NCI-H2081 treated with DMSO at 0.1 percent for 48 hours (cell line): ENCODE results near the gene BICC1.

Experiments
- DNase-seq: peaks from one replicate; lab custom pipeline; 2025; lab: John Stamatoyannopoulos, UW

BICC1 gene

DNA sequence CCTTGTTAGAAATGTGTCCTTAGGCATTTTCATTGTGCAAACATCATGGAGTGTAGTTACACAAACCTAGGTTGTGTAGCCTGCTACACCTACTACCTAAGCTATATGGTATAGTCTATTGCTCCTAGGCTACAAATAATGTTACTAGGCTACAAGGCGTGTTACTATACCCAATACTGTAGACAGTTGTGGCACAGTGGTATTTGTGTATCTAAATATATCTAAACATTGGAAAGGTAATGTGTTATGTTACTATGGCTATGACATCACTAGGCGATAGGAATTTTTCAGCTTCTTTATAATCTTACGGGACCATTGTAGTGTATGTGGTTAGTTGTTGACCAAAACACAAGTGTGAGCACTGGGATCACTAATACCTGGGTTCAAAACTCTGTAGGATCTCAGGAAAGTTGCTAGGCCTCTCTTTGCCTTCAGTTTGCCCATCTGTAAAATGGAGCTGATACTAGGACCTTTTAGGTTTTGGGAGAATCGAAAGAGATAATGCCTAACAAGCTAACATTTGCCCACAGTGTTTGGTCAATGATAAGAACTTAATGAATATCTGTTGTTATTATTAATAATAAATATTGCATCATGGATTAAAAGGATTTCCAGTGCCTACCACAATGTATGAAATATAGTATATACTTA lies 2.7 kb downstream of the BICC1 start:
- no peak for DNase-seq

DNA sequence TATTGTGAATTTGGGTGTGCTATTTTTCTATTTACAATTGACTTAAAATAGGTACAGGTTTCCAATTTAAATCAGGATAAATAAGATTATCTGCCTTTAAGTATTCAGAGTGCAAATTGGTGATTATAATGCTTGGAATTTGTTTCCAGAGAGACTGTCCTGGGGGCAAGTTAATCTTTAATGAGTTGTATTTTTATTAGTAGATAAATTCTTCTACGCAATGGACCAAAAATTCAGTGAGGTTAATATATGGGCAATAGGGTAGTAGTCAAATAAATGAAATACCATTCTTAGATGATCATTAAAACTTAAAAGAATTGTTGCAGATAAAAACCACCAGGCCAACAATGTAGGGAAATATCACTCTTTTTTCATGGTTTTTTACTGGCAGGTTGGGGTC lies 3.4 kb downstream of the BICC1 start:
- no peak for DNase-seq

DNA sequence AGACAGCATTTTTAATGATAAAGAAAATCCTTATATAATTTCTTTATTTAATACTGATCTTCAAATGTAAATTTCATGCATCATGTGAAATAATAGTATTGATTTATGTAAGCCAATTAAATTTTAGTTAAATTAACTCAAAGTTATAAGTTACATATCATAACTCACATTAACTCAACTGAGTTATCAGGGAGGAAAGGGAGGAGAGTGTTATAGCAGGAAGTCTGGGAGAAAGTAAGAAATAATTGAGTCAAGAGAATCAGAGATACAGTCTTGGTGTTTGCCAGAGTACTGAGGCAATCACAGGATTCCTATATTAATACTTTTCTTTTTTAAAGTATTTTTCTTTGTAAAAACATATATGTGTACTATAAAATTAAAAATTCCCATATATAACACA lies 4.0 kb downstream of the BICC1 start:
- no peak for DNase-seq

DNA sequence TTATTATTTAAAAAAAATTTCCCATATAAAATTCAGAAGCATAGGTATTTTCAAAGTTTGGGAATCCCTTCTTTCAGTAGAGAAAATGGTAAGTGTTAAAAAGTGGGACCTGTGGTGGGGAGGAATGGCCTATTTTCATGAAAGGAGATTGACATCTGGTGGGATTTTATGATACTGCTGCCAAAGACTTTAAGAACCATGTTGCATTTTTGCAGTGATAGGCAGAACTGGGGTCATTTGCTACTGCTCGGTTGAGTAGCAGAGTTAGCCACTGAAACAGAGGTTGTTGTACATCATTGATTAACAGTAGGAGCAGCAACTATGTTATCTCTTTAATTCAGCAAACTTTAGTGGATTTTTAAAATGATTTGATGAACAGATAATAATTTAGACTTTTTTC lies 4.4 kb downstream of the BICC1 start:
- DNase-seq = no peak

DNA sequence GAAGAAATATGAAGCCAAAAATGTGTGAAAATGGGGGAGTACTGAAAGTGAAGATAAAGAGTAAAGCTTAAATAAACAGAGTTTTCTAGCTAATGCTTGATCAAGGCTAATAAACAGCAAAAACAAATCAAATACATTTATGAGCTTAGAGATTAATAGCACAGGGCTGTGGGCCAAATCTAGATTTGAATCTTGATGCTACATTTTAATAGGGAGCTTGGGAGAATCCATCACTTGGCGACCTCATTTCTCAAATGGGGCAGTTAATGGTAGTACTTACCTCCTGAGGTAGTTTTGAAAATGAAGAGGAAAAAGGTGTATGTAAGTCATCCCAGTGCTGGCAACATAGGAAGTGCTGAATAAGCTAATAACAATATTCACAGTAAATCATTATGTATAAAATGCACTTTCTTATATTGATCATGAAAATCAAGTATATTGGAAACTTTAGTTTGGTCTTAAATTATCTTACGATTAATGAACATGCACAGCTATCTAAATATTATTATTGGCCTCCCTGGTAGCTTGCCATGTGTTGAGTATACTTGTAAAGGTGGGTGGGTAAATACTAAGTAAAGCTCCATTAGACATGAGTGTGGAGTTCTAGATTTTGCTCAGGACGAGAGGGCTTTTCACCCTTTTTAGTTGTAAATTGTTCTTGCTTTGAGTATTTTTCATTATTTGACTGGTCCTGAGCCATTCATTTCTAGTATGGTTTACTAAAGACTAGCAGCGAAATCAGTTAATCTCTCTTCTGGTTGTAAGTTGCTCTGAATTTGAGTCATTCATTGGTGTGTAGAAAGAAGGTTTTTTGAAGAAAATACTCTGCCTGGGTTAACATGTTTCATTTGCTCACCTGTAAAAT lies 5.1 kb downstream of the BICC1 start:
- no peak for DNase-seq

DNA sequence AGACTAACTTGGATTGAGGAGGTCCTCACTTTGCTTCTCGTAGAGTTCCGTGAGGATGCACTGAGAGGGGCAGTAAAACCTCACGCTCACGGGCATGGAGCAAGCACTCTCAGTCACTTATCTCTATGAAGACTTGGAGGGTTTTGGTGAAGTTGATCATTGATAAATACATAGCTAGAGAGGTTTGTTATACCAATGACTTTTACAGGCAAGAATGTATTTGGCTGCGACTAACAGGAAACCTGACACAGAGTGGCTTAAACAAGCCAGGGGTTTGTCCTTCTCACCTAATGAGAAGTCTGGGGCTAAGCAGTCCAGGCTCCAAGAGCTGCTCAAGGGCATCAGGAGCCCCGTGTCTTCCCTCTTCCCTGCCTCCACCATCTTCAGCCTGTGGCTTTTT lies 6.1 kb downstream of the BICC1 start:
- DNase-seq = no peak

DNA sequence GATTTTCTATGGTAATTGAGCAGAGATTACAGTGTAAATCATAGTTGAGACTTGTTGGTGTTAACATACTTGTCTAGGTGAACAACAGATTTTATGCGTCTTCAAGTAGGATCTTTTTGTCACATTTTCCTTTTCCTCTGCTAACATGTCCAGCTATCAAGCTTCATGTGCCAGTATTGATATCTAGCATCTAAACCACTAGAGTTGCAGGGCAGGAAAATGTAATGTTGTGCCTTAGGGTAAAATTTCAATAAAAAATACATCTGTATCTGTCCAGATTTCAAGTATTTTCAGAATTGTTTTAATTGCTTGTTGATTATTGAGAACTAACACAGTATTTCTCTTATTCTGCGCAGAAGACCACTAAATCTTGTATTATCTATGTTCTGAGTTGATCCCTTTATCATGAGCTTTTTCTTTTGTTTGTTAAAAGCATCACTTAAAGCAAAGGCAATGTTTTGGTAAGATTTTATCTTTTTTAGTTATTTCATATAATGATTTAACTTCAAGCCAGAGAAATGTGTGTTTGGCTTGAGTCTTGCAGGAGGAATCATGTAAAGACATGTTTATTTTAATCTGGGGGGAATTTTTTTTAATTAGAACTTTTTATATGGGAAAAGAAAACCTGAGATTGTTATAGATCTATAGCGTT lies 16.5 kb downstream of the BICC1 start:
- DNase-seq = no peak

DNA sequence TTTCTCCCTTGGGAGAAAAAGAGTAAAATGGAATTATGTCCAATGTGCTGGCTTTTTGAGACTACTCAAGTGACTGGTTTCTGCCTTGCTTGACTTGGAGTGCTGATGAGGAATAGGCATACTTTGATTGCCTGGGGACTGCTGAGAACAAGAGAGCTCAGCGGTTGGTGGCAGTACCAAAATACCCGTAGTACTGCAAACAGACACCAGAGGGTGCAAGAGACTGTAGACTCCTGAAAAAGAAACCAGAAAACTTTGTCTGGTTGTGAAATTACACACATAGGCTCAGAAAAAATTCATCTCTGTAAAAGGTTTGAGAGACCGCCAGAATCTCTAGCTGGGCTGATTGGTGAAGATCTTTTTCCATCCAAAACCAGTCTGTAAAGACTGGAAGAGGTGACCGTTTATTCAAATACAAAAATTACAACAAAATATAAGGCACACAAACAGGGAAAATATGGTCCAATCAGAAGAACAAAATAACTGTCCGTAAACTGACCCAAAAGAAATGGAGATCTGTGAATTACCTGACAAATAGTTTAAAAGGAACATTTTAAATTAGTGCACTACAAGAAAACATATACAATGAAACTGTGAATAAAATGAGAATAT lies 18.5 kb downstream of the BICC1 start:
- no peak for DNase-seq

DNA sequence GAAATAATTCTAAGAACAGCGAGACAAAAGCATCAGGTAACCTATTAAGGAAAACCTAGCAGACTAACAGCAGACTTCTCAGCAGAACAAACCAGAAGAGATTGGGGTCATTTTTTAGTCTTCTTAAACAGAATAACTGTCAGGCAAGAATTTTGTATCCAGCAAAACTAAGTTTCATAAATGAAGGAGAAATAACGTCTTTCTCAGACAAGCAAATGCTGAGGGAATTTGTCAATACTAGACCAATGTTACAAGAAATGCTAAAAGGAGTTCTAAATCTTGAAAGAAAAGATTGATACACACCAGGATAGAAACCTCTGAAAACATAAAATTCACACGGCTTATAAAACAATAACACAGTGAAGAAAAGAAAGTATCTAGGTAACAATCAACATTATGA lies 22.6 kb downstream of the BICC1 start:
- DNase-seq = no peak

DNA sequence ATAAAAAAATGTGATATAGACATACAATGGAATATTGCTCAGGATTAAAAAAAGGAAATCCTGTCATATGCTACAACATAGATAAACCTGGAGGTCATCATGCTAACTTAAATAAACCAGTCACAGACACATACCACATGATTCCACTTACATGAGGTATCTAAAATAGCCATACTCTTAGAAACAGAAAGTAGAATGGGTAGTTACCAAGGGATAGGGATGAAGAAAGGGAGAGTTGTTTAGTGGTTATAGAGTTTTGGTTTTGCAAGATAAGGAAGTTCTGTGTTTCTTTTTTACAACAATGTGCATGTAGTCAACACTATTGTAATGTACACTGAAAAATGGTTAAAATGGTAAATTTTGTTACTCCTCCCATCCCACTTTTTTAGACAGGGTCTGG lies 30.5 kb downstream of the BICC1 start:
- DNase-seq = no peak

DNA sequence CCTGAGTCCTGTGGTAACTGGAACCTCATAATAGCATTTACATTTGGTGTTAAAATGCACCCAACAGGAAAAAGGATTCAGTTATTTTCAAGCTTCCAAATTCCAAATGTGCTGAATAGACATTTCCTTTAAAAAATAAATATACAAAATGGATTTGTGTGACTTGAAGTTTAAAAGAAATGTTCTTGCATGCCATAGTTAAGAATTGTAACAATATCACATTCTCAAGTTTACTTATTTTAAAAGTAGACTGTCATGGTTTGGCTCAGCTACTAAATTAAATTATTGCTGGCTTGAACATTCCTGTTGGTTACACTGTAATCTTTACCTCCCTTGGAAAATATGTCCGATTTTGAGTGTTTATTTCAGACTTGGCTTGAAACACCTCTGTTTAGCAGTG lies 31.5 kb downstream of the BICC1 start:
- no peak for DNase-seq

DNA sequence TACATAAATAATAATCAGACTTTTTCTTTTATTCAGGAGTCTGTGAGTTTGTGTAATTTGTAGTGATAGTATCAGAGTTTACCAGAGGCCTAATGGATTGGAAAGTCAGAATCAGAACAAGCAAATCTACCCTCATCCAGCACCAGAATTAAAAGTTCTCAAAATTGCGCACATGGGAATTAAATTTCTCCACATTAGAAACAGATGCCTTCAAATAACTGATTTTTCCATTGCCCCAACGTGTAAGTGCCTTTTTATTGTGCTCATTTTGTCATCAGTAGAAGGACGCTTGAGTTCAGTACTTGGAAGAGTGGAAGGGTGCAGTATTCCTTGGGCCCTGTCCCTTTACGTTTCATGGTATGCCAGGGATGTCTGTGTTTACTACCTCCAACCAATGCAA lies 32.8 kb downstream of the BICC1 start:
- no peak for DNase-seq

DNA sequence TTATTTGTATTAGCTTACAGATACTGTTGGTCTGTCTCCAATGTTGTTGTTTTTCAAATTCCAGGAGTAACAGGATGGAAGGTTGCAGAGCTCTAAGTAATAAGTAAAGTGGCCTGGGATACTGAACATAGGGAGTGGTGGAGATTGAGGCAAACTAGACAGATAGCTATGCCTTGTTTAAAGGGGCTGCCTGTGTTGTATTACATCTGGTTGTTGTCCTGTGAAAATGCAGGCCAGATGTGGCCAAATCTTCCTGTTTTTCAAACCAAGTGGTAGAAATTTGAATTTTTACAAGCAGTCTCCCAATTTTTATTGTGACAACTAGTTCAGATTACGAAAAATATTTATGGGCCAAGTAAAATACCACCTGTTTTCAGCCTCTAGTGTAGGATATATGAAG lies 33.5 kb downstream of the BICC1 start:
- no peak for DNase-seq

DNA sequence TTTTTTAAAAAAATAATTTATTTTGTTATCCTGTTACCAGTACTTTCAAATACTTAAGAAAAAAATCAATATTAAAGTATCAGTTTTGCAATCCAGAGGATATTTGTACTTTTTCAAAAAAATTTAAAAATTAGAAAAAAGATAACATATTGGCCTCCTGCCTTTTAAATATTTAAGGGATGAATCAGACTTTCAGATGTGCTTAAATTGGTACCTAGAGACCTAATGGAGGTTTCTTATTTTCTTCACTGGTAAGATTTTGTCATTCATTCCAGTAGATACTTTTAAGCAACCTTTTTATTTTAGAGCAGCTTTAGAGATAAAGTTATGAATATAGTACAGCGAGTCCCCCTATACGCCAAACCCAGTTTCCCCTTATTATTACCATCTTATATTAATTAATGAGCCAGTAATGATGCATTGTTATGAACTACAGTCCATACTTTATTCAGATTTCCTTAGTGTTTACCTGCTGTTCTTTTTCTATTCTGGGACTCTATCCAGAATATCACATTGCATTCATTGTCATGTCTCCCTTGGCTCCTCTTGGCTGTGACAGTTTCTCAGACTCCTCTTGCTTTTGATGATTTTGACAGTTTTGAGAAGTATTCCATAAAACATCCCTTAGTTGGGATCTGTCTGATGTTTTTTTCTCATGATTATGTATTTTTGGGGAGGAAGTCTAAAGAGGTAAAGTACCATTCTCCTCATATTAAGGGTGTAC lies 34.2 kb downstream of the BICC1 start:
- DNase-seq = no peak

DNA sequence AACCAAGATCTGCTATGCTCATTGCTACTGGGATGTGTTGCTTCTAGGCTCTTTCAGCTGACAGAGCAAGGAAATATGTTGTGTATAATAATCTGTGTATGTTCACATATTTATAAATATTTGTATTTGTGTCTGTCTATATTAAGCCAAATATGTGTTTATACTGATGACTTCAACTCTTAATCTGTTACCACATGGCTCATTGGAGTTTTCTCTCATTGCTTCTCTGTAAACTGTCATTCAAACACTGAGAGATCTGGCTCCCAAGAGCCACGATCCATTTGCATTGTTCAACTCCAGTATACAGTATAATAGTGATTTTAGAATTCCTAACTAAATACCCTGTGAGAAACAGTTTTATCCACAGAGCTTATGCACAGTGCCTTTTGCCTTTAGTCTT lies 35.3 kb downstream of the BICC1 start:
- no peak for DNase-seq

DNA sequence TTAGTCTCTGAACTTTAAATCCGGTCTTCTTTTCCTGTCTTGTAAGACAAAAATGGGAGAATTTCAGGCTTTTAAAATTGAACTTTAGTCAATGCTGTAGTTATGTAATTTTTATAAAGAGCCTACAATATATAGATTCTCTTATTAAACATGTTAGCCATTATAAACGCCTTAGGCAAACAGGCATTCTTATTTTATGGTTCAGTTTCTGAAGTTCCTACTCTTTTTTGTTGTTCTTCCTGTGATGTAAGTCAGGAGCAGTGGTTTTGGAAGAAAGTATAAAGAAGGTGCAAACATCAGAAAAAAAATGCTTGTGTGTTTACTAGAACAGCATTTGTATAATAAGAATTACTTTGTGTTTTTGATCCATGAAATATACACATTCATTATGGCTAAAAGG lies 41.6 kb downstream of the BICC1 start:
- no peak for DNase-seq

DNA sequence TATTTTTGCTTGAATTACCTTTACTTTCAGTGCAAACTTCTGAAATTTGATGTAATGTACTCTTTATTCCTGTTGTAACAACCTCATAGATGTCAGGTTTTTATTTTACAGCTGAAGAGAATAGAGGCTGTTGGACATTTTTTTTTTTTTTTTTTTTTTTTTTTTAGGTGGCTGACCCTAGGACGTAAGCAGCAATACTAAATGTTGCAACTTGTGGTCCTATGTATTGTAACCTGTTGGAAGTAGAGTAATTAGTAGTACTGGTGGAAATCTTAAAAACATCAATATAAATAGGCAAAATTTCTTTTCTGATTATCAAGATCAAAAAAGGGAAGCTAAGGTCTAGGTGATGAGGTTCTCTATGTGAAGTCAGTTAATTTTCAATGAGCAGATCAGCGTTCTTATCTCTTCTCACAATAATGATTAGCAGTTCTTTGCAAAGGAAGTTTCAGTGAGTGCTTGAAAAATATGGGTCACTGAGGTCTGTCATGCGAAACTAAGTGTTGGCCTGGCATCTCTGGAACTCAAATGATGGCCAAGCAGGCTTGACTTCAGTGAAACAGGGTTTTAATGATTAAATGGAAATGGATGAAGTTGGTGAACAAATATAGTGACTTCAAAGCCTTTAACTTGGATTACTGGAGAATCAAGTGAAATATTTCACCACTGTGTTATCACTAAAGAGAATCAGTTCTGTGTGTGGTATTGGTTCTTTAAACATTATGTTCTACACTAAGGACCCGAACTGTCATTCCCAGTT lies 42.7 kb downstream of the BICC1 start:
- no peak for DNase-seq

DNA sequence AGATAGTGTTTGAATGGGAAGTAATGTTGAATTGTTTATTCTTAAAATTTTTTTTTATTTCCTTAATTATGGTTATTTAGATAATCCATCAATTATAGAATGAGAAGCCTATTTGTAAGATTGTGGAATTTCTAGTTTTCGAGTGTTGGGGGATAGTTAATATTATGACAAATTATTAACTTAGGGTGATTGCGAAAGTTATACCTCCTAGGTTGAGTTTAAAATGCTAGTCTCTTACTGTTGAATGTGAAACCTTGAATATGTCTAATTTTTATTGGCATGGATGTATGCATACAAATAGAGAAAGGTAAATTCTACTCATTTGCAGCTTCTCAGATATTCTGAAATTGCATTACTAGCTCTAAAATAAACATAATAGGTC lies 43.2 kb downstream of the BICC1 start:
- no peak for DNase-seq

DNA sequence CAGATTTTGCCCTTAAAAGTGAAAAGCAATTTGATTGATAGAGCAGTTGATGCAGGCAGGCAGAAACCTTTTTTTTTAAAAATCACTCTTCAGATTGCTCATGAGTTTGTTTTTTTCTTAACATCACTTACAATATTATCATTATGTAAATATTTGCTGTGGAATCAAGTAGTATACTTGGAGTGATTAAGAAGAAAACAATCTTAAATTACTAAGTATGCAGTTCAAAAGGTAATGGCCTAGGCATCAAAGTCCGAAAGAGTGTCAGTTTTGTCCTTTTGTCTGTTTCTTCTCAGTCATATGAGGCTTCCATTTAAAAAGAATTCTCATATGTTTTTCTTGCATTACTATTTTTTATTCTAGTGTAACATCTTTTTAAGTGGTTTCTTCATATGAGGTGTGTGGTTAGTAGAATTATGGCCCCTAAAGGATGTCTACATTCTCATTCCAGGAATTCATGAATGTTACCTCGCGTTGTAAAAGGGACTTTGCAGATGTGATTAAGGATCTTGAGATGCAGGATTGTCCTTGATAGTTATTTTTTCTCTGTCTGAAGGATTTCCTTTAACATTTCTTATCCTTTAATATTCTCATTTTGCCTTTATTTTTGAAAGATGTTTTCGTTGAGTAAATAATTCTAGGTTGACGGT lies 44.0 kb downstream of the BICC1 start:
- DNase-seq = no peak

DNA sequence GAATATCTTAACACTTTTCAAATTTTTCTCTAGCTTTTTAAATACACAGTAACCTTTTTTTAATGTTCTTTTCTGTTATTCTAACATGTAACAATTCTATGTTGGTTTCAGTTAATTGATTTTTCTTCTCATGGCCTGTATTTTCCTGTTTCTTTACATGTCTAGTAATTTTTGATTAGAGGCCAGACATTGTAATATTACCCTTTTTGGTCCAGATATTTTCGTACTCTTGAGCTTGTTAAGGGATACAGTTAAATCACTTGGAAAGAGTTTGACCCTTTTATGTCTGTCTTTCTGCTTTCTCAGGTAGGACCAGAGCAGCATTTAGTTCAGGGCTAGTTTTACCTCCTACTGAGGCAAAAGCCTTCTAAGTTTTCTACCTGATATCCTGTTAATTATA lies 45.0 kb downstream of the BICC1 start:
- no peak for DNase-seq

DNA sequence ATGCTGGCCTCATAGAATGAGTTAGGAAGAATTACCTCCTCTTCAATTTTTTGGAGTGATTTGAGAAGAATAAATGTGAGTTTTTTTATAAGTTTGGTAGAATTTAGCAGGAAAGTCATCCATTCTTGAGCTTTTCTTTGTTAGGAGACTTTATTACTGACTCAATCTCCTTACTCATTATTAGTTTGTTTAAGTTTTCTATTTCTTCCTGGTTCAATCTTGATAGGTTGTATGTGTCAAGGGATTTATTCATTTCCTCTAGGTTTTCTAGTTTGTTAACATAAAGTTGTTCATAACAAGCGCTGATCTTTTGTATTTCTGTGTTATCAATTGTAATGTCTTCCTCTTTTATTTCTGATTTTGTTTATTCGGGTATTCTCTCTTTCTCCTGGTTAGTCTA lies 47.4 kb downstream of the BICC1 start:
- DNase-seq = no peak
